GM21360 (cell line): Measurements from ENCODE around the gene XPNPEP3.
"Not testable (repeated sequence)": the region's sequence is repeated elsewhere in the genome, so short reads cannot be mapped to it uniquely, and the experiment has no call there.

ENCODE experiments used
- ATAC-seq: cut with Tn5 transposase; IDR thresholded peaks from one replicate; pipeline ENCODE4 v1.9.1; 2021; ENCODE audit warnings: mild to moderate bottlenecking, moderate library complexity; ENCODE audit not compliant: unreplicated experiment

XPNPEP3 gene

DNA sequence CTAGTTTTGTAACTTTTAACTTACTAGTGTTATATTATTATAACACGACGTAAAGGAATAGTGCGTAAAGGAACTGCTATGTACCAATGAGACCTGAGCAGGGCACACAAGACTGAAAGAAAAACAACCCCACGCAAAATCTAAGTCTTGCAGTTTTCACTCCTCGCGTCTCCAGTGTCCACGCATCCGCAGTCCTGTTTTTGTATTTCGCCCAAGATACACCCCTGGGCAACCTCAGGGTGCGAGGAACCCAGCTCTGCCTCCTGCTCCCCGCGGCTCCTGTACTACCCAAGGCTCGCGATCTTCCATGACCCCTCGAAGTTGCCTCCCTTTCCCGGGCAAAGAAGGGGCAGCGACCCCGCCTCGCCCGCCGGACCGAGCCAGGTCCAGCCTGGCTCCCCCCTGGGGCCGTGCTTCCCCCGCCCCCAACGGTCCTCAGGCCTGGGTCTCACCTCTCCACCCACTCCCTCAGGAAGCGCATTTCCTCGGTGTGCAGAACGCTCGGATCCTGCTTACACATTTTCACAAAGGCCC, 902 bp upstream of the XPNPEP3 start:
- peak; percentile 27 for ATAC-seq

DNA sequence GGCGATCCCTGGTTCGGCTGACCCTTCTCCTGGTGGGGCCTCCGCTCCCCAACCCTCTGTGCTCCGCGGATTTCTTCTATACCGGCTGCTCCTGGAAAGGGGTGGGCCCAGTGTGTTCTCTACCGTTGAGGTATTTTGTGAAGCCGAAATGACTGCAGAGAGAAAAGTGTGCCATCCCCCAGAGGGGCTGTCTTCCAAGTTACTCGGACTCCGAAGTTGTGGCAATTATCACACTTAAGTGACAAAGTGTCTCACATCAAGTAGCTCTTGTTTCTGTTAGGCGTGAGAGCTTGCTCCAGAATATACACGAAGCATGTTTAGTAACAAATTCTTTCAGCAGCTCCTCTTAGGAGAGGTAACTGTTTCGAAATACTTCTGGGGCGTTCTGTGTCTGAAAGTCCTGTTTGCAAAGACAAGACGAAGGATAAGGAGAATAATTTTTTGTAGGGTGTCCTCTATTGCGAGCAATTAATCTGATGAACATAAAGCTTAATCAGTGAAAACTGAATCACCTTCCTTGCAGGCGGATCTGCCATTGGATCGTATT, 434 bp downstream of the XPNPEP3 start:
- peak; percentile 14 for ATAC-seq

DNA sequence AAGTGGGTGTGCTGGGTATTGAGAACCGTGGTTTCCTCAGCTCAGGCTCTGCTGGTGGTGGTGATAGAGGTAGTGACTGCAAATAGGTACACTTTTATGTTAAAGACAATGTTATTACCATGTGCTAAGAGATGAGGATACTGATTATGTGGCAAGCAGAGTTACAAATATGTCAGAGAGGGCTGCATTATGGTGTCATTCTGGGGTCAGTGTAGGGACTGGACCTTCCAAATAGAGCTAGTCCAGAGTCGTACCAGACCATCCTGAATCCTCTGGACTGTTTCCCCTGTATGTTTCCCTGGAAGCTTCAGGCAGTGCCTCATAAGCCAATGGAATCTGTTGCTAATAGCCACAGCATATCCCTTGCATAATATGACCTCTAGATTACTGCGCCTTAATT, 5.1 kb downstream of the XPNPEP3 start, which contains the start of gene DNAJB7:
Gene DNAJB7, minus strand, starts transcription at position 101 of the 400 bp plus-strand sequence. CDS start 119 bp downstream, outside the sequence.
- no peak for ATAC-seq

DNA sequence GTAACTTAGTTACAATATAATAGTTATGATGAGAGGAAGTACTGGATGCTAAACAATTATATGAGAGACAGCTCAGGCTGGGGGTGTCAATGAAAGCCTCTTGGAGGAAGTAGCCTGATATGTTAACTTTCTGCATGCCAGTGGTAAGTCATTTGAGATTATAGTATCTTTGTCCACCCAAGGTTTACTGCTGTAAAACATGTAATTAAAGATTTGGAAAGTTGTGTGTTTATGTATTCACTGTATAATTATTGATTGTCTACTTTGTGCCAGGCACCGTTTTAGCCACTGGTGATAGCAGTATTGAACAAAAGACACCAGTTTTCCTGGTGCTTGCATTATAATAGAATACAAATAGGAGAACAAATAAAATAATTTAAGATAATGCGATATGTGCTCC, 5.6 kb downstream of the XPNPEP3 start:
- ATAC-seq: no peak

DNA sequence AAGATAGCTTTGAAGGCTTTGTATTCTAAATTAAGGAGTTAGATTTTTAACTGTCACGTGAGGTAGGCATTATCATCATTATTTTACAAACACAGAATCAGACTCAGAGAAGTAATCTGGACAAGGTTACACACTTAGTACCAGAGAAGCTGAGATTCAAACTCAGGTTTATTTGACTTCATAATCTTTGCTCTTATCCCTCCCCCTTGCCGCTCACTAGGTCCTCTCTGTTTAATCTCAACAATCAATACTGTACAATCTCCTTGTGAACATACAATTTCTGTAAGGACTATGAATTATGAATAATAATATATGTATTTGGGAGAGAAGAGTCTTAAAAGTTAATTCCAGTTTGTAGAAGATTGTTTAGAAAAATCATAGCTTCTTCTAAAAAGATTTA, 10.2 kb downstream of the XPNPEP3 start:
- ATAC-seq: no peak

DNA sequence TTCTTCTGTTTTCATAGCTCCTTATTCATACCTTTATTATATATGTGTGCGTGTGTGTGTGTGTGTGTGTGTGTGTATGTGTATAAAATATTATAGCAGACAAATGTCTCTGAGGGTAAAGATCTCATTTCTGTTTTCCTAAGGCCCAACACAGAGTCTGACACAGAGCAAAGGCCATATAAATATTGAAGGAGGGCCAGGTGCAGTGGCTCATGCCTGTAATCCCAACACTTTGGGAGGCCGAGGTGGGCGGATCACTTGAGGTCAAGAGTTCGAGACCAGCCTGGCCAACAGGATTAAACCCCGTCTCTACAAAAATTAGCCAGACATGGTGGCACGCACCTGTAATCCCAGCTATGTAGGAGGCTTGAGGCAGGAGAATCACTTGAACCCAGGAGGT, 11.4 kb downstream of the XPNPEP3 start:
- not testable (repeated sequence) for ATAC-seq

DNA sequence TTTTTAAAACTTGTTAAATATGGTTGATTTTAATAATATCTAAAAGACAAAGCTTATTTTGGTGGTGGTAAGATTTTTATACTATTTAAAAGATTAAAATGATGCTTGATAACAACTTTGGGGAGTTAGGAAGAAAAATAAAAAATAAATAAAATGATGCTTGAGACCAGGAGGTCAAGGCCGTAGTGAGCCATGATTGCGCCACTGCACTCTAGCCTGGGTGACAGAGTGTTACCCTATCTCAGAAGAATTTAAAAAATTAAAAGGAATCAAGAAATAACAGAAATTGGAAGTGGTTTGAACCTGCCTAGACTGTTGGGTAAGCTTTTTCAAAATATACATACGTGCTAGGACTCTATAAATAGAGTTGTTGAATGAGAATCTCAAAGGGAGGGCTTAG, 17.1 kb downstream of the XPNPEP3 start:
- no peak for ATAC-seq

DNA sequence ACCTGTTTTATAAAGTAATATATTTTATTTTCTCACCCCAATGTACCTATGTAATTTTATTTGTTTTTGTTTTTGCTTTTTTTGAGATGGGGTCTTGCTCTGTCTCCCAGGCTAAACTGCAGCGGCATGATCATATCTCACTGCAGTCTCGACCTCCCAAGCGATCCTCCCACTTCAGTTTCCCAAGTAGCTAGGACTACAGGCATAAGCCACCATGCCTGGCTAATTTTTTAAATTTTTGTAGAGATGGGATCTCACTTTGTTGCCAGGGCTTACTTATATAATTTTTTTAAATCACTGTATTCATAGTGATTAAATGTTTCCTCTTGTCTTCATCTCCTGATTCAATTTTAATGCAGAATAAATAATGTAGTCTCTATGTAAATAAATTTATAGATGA, 18.2 kb downstream of the XPNPEP3 start:
- ATAC-seq: no peak

DNA sequence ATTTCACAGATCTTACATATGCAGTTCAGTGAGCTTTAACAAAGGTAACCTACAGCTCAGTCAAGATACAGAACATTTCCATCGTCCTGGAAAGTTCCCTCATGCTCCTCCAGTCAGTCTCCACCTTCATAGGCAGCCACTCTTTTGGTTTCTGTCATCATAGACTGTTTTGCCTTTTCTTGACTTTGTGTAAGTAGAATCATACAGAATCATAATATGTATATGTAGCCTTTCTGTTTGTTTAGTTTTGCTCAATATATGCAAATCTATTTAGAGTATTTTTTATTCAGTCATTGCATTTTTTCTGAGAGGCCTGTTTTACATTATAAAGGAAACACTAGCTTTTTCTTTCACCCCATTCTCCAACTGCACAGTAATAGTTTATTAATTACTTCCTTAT, 20.0 kb downstream of the XPNPEP3 start:
- no peak for ATAC-seq

DNA sequence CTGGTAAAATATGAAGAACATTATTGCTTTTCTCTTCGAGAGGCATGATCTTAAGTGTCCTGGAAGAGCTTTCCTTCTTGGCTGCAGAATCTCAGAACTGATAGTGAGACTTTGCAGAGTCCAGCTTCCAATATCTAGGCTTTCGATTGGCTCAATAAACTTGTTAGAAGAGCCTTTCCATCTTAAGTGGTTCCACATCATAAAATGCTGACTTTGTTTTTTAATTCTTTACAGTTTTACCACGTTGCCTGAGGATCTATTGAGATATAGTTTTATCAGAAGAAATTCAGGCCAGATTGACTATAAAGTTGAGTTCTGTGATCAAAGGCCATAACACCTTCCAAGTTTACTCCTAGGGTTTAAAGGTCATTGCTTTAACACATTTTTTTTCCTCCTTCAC, 20.5 kb downstream of the XPNPEP3 start:
- no peak for ATAC-seq

DNA sequence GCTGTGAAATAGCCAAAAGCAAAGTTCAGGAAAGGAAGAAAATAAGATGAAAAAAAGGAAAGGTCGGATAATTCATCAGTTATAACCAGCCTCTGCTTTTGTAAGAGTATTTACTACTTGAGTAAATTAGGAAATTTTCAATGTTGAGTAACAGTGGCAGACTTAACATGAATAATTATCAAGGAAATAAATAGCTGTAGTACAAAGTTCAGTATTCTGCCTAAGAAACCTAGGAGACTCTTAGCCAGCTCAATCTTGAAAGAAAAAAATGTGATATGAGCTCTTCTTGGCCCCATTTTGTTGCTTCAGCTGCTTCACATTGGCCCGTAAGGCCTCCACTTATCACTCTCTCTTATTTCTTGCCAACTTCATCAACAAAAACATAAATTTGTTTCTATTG, 22.0 kb downstream of the XPNPEP3 start:
- no peak for ATAC-seq

DNA sequence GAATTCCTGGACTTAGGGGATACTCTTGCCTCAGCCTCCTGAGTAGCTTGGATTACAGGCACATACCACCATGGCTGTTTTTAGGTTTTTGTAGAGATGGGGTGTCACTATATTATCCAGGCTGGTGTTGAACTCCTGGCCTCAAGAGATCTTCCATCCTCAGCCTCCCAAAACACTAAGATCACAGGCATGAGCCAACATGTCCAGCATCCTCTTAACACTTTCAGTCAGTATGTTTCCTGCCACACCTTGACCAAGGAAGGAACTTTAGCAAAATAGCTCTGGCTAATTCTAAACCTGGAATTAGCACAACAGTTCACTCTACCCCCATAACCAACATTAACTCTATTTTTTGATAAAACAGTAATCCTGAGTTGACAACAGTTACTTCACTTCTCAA, 32.2 kb downstream of the XPNPEP3 start:
- ATAC-seq: no peak

DNA sequence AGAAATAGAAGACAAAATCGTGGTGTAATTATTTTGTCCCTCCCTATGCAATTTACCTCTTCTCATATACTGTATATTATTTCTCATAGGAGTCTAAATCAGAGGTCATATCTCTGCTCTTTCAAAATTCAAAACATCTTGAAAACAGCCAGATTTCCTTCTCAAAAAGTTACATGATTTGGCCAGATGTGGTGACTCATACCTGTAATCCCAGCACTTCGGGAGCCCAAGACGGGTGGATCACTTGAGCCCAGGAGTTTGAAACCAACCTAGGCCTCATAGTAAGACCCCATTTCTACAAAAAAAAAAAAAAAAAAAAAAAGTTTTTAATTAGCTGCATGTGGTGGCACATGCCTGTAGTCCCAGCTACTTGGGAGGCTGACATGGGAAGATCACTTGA, 33.9 kb downstream of the XPNPEP3 start:
- ATAC-seq: no peak

DNA sequence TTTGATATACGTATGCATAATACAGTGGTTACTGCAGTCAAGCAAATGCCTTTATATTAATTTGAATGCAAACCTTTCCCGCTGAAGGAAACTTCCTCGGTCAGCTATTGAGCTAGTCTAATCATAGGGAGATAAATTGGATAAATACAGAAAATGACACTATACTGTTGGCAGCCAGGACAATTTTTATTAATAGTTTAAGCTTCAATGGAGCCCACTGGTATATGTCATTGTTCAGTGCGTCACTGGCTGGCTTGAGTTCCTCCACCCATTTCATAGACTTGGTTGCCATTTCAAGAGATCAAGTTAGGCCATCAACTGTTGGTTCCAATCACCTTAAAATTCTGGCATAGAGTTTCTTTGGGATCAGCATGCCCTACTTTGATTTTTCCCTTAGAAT, 37.5 kb downstream of the XPNPEP3 start:
- no peak for ATAC-seq

DNA sequence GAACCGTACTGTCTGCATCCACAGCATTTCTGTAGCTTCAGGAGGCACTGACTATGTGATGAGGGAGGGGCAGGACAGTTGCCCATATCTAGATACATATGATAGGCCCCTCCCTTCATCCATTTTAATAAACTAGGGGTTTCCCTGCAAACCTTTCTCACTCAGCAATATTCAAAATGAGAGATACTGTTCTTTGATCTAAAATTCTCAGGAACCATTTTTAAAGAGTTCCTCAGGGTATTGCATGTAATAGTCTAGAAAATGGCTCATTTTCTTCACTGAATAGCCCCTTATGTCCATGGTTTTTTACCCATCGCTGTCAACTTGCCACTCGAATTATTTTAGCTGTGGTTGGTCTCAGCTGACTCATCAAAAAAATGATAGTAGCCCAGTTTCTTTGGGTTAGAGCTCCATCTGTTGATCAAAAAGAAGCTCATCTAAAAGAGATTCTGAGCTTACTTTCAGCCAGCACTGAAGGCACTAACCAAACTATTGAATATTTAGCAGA, 42.0 kb downstream of the XPNPEP3 start:
- no peak for ATAC-seq

DNA sequence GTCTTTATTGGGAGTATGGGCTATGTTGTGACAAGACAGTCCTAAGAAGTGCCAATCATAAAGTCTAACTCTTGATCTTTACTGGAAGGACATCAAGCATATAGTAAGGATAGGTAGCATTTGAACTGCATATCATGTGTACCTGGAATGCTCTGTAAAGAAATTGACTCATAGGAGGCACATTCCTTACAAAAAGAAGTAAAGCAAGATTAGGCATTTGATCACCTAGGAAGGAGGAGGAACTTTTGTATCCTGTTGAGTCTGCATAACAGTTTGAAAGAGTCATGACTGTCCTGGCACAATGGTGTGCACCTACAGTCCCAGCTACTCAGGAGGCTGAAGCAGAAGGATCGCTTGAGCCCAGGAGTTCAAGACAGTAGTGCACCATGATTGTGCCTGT, 47.2 kb downstream of the XPNPEP3 start:
- ATAC-seq: no peak

DNA sequence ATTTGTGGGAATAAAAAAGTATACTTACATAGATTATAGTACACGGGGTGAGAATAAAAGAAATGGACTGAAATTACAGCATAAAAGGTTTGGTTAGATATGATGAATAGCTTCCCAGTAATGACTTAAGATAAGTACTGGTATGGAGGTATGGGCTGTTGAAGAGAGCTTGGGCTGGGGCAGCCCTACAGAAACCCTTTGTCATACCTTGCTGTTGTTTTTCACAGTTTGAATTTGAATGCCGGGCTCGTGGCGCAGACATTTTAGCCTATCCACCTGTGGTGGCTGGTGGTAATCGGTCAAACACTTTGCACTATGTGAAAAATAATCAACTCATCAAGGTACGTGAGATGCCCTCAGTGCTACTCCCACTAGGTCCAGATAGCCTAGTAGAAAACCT, 51.9 kb downstream of the XPNPEP3 start:
- no peak for ATAC-seq

DNA sequence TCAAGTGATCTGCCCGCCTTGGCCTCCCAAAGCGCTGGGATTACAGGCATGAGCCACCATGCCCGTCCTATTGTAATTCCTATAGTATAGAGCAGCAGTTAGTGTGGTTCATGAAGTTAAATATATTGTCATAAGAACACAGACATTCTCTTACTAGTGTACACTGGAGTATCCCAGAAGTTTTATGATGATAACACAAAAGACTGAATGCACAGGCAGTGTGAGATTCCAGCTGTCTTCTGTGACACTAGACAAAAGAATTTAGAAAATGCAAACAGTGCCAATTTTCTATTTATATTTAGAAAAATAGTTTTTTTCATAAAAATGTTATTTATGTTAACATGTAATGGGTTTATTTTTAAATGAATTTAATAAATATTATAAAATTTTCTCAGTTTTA, 54.8 kb downstream of the XPNPEP3 start:
- ATAC-seq: no peak

DNA sequence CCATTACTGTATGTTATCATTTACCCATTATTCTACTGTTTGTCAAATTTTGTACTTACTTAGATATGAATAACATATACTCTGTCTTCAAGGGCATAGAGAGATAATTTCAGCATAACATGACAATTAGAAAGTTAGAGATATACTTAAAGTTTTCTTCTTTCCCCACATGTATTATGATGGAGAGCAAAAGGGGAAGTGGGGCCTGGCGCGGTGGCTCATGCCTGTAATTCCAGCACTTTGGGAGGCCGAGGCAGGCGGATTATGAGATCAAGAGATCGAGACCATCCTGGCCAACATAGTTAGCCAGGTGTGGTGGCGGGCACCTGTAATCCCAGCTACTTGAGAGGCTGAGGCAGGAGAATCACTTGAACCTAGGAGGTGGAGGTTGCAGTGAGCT, 56.0 kb downstream of the XPNPEP3 start:
- not testable (repeated sequence) for ATAC-seq

DNA sequence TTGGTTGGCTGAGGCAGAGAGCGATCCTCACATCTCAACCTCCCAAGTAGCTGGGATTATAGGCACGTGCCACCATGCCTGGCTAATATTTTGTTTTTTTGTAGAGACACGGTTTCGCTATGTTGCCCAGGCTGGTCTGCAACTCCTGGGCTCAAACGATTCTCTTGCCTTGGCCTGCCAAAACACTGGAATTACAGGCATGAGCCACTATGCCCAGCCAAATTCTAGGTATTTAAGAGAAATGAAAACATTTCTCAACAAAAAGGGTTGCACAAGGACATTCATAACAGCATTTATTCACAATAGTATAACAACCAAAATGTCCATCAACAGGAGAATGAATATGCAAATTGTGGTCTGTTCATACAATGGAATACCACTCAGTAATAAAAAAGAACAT, 62.5 kb downstream of the XPNPEP3 start:
- no peak for ATAC-seq

DNA sequence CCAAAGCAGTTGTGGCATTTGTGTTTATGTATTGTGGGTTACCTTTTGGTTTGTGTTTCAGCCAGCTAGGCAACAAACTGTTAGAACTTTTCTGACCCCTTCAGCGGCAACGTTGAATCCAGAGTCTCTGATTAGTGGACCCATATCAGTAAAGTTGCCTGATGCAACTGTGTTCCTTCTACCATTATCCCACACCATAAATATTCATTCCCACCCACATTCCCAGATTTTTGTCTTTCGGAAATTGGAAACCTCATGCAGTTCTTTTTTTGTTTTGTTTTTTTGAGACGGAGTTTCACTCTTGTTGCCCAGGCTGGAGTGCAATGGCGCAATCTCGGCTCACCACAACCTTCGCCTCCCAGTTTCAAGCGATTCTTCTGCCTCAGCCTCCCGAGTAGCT, 63.6 kb downstream of the XPNPEP3 start:
- ATAC-seq: no peak

DNA sequence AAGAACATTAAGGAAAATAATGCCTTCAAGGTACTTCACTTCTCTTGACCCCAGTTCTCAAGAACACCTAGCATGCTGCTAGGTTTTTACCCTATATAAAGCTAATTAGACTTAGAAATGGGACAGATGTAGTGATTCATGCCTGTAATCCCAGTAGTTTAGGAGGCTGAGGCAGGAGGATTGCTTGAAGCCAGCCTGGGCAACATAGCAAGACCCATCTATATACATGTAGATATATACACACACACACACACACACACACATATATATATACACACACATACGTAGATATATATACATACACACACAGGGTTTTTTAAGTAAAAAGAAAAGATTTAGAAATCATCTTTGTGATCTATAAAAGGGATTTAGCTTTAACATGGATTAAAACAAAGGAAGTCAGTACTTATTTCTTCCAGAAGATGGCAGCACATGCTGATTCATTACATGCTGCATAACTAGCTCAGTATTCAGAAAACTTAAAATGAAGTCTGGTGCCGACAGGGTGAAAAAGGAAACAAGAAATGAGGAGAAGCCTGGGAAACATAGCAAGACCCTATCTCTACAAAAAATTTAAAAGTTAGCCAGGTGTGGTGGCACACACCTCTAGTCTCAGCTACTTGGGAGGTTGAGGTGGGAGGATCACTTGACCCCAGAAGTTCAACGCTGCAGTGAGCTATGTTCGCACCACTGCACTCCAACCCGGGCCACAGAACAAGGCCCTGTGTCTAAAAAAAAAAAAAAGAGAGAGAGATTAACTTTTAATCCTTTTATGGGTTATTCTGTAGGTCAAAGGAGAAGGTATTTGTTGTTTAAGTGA, 65.7 kb downstream of the XPNPEP3 start:
- ATAC-seq: no peak
